Astrocyte (in vitro differentiated cells and primary cell): Measurements from ENCODE around the gene GHRHR. TPM values are rescaled to one million over a fixed set of nuclear protein-coding genes. Genes with fewer than 3 reads are reported as not detected.
A peak's percentile ranks its signal among the peaks of the same experiment; 100 is the strongest.

ENCODE experiments used
- DNase-seq: peaks from one replicate; pipeline ENCODE4 v3.0.0-alpha.2; 2010; ENCODE audit warnings: low read depth
- FAIRE-seq: peaks from 2 replicates; lab custom pipeline; 2011; peaks lifted over from hg19 to GRCh38; lab: Jason Lieb, UNC
- H2AFZ ChIP-seq: 2 replicates; pipeline ENCODE4 v1.6.0; 2012; ENCODE audit warnings: low read depth, low read length, inconsistent platforms
- H3K27ac ChIP-seq: 2 replicates; pipeline ENCODE4 v1.5.1; 2011; ENCODE audit warnings: low read depth, low read length, inconsistent platforms
- H3K27me3 ChIP-seq: 2 replicates; pipeline ENCODE4 v1.6.0; 2011; ENCODE audit warnings: low read length, inconsistent platforms; ENCODE audit not compliant: insufficient read depth
- H3K36me3 ChIP-seq: 2 replicates; pipeline ENCODE4 v1.5.1; 2011; ENCODE audit warnings: low read length, inconsistent platforms; ENCODE audit not compliant: insufficient read depth
- H3K4me1 ChIP-seq: 2 replicates; pipeline ENCODE4 v1.5.1; 2011; ENCODE audit warnings: low read length, inconsistent platforms; ENCODE audit not compliant: insufficient read depth
- H3K4me2 ChIP-seq: 2 replicates; pipeline ENCODE4 v1.6.0; 2012; ENCODE audit warnings: low read length, inconsistent platforms
- H3K4me3 ChIP-seq: 2 replicates; pipeline ENCODE4 v1.5.1; 2011; ENCODE audit warnings: low read depth, mild to moderate bottlenecking, low read length, inconsistent platforms; ENCODE audit not compliant: insufficient read depth
- H3K79me2 ChIP-seq: 2 replicates; pipeline ENCODE4 v1.6.0; 2012; ENCODE audit warnings: mild to moderate bottlenecking, low read length, inconsistent platforms; ENCODE audit not compliant: insufficient read depth
- H3K9ac ChIP-seq: 2 replicates; pipeline ENCODE4 v1.6.0; 2012; ENCODE audit warnings: mild to moderate bottlenecking, low read length, inconsistent platforms
- H3K9me3 ChIP-seq: 2 replicates; pipeline ENCODE4 v1.5.1; 2012; ENCODE audit warnings: low read depth, mild to moderate bottlenecking, low read length, inconsistent platforms; ENCODE audit not compliant: insufficient read depth
- H4K20me1 ChIP-seq: 2 replicates; pipeline ENCODE4 v1.6.0; 2012; ENCODE audit warnings: low read length, inconsistent platforms; ENCODE audit not compliant: insufficient read depth
- H3K27ac Mint-ChIP-seq: one replicate; pipeline ENCODE4 v1.8.0; 2021; ENCODE audit warnings: mild to moderate bottlenecking, mixed read lengths; ENCODE audit not compliant: unreplicated experiment
- H3K27me3 Mint-ChIP-seq: one replicate; pipeline ENCODE4 v1.8.0; 2021; ENCODE audit warnings: low read depth, mixed read lengths; ENCODE audit not compliant: unreplicated experiment
- H3K36me3 Mint-ChIP-seq: one replicate; pipeline ENCODE4 v1.8.0; 2021; ENCODE audit warnings: low read depth, mixed read lengths; ENCODE audit not compliant: unreplicated experiment
- H3K4me1 Mint-ChIP-seq: one replicate; pipeline ENCODE4 v1.8.0; 2021; ENCODE audit warnings: low read depth, mixed read lengths; ENCODE audit not compliant: unreplicated experiment
- H3K4me3 Mint-ChIP-seq: one replicate; pipeline ENCODE4 v1.8.0; 2021; ENCODE audit warnings: mild to moderate bottlenecking, moderate library complexity, mixed read lengths; ENCODE audit not compliant: unreplicated experiment
- H3K9me3 Mint-ChIP-seq: one replicate; pipeline ENCODE4 v1.8.0; 2021; ENCODE audit warnings: mild to moderate bottlenecking, mixed read lengths; ENCODE audit not compliant: unreplicated experiment
- CTCF ChIP-seq: IDR thresholded peaks from 2 replicates; pipeline ENCODE4 v1.5.1; 2011; ENCODE audit warnings: low read depth, mild to moderate bottlenecking, inconsistent platforms, low read length, moderate library complexity; ENCODE audit not compliant: insufficient read depth
- EZH2 ChIP-seq: IDR thresholded peaks from 2 replicates; pipeline ENCODE4 v1.6.1; 2012; ENCODE audit warnings: mild to moderate bottlenecking, low read length, inconsistent platforms; ENCODE audit not compliant: insufficient read depth
- total RNA-seq: library from RNA; stranded (reverse); gene quantifications from 2 replicates; pipeline ENCODE4 v1.2.1, GENCODE V29; 2021

The GHRHR gene
- total RNA-seq, 1 donor from 2014 or later = not detected

GRCh38 chr7:30984359-30985107, 20.8 kb downstream of the GHRHR start:
- Mint-ChIP-seq H3K27me3 (peaks cover 43% of the 10 kb centered on the region), H3K4me1 (peaks cover 3% of the 10 kb centered on the region), H3K27ac (no peak overlapping the region), H3K9me3 (no peaks in the 10 kb centered on the region), H3K36me3 (no peaks in the 10 kb centered on the region), H3K4me3 (no peak overlapping the region)
- Histone ChIP-seq H3K36me3 (no peaks in the 10 kb centered on the region), H3K4me3 (no peak overlapping the region), H4K20me1 (no peaks in the 10 kb centered on the region), H3K9me3 (no peaks in the 10 kb centered on the region), H3K9ac (no peak overlapping the region), H2AFZ (no peak overlapping the region), H3K79me2 (no peaks in the 10 kb centered on the region), H3K4me2 (no peak overlapping the region), H3K27ac (no peak overlapping the region), H3K27me3 (peaks cover 15% of the 10 kb centered on the region), H3K4me1 (no peaks in the 10 kb centered on the region)
- TF ChIP-seq CTCF (no peak), EZH2 (no peak)
- DNase-seq (peak; percentile 42), FAIRE-seq (no peak)

GRCh38 chr7:30985756-30986155, 22.0 kb downstream of the GHRHR start:
- Mint-ChIP-seq H3K27me3 (peaks cover 37% of the 10 kb centered on the region), H3K4me1 (peaks cover 3% of the 10 kb centered on the region), H3K4me3 (no peak overlapping the region), H3K9me3 (peaks cover 2% of the 10 kb centered on the region), H3K27ac (no peak overlapping the region), H3K36me3 (no peaks in the 10 kb centered on the region)
- no peaks in the 10 kb centered on the region for H3K4me1 ChIP-seq
- H3K27ac ChIP-seq = no peak overlapping the region
- no peak for TF ChIP-seq EZH2
- no peak for TF ChIP-seq CTCF
- no peak for FAIRE-seq
- H3K9ac ChIP-seq = no peak overlapping the region
- no peaks in the 10 kb centered on the region for H3K36me3 ChIP-seq
- no peaks in the 10 kb centered on the region for H3K9me3 ChIP-seq
- no peak overlapping the region for H3K4me2 ChIP-seq
- no peaks in the 10 kb centered on the region for H3K79me2 ChIP-seq
- no peaks in the 10 kb centered on the region for H4K20me1 ChIP-seq
- no peak for DNase-seq
- peaks cover 9% of the 10 kb centered on the region for H3K27me3 ChIP-seq
- no peak overlapping the region for H2AFZ ChIP-seq
- H3K4me3 ChIP-seq = no peak overlapping the region

- no peaks in the 10 kb centered on the region for H3K9me3 ChIP-seq
- FAIRE-seq (no peak), DNase-seq (no peak)
- no peaks in the 10 kb centered on the region for H3K79me2 ChIP-seq
- no peaks in the 10 kb centered on the region for H4K20me1 ChIP-seq
- no peak overlapping the region for H3K9ac ChIP-seq
- no peak overlapping the region for H3K27ac ChIP-seq
- no peak for TF ChIP-seq EZH2
- no peak for TF ChIP-seq CTCF
- H3K4me1 ChIP-seq = no peaks in the 10 kb centered on the region
- no peak overlapping the region for H3K4me2 ChIP-seq
- Mint-ChIP-seq H3K4me1 (peaks cover 3% of the 10 kb centered on the region), H3K27ac (no peak overlapping the region), H3K36me3 (no peaks in the 10 kb centered on the region), H3K9me3 (peaks cover 2% of the 10 kb centered on the region), H3K4me3 (no peak overlapping the region), H3K27me3 (peaks cover 34% of the 10 kb centered on the region)
- no peaks in the 10 kb centered on the region for H3K36me3 ChIP-seq
- H3K27me3 ChIP-seq = peaks cover 9% of the 10 kb centered on the region
- H3K4me3 ChIP-seq = no peak overlapping the region
- no peak overlapping the region for H2AFZ ChIP-seq
Observed at GRCh38 chr7:30986331-30986730, 22.6 kb downstream of the GHRHR start.
